HG02678 (cell line): Measurements from ENCODE around the gene LSM2.
"Not testable (repeated sequence)": the region's sequence is repeated elsewhere in the genome, so short reads cannot be mapped to it uniquely, and the experiment has no call there.

Source experiments
- ATAC-seq: cut with Tn5 transposase; IDR thresholded peaks from one replicate; pipeline ENCODE4 v1.9.1; 2021; ENCODE audit warnings: mild to moderate bottlenecking, moderate library complexity; ENCODE audit not compliant: unreplicated experiment

The LSM2 gene

DNA sequence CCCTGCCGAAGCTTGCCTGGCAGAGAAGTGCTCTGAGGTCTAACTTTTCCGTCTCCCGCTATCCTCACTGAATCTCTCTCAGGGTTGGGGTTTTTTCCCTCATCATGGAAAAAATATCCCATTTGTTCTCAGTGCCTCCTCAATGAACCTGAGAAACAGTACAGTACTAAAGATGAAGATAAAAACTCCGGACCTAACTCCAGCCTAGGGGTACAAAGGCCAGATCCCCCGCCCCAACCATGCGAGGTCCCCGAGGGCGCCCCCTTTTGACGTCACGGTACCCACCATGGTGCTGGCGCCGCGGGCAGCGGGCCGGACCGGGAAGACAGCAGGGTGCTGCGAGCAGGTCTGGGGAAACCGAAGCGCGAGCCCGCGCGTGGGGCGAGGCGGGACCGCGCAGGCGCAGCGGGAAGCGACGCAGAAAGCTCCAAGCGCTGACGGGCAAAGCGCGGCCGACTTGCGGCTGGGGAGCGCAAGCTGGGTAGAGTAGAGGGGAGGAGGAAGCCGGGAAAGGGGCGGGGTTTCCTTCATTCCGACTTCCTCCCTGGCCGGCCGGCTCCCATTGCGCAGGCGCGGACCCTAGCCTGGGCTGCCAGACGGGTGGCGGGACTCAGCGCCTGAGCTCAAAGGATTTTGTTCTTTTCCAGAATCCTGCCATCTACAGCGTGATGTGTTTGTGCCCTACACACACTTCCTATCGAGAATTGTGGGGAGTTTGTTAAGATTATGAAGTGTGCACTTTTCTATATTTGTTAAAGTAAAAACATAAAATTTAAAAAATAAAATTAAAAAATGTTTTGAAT is at the start of gene LSM2:
TSS of gene LSM2 (minus strand) at position 497 of the 803 bp plus-strand sequence. CDS start at position 288, 209 bp downstream.
- ATAC-seq, result peak; percentile 94

DNA sequence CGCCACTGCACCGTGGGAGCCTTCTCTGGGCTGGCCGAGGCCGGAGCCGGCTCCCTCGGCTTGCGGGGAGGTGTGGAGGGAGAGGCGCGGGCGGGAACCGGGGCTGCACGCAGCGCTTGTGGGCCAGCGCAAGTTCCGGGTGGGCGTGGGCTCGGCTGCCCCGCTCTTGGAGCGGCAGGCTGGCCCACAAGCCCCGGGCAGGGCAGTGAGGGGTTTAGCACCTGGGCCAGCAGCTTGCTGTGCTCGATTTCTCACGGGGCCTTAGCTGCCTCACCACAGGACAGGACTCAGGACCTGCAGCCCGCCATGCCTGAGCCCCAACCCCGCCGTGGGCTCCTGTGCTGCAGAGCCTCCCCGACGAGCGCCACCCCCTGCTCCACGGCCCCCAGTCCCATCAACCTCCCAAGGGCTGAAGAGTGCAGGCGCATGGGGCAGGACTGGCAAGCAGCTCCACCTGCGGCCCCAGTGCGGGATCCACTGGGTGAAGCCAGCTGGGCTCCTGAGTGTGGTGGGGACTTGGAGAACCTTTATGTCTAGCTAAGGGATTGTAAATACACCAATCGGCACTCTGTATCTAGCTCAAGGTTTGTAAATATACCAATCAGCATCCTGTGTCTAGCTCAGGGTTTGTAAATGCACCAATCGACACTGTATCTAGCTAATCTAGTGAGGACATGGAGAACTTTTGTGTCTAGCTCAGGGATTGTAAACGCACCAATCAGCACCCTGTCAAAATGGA is 45.4 kb upstream of the LSM2 start:
- ATAC-seq, result not testable (repeated sequence)

DNA sequence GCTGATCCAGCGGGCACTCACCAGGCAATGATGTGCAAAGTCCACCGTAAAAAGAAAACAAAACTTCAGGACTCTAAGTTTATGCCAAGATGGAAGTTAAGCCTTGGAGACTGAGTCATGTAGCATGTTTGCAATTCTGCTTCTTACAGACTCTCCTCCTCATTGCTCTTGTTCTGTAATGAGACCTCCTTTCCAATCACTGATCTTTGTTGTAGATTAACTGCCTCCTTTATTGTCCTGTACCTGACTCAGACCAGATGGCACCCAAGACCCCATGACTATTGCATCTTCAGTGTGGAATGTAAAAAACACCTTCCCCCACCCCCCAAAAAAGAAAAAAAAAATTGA is 44.7 kb upstream of the LSM2 start:
- no peak for ATAC-seq

DNA sequence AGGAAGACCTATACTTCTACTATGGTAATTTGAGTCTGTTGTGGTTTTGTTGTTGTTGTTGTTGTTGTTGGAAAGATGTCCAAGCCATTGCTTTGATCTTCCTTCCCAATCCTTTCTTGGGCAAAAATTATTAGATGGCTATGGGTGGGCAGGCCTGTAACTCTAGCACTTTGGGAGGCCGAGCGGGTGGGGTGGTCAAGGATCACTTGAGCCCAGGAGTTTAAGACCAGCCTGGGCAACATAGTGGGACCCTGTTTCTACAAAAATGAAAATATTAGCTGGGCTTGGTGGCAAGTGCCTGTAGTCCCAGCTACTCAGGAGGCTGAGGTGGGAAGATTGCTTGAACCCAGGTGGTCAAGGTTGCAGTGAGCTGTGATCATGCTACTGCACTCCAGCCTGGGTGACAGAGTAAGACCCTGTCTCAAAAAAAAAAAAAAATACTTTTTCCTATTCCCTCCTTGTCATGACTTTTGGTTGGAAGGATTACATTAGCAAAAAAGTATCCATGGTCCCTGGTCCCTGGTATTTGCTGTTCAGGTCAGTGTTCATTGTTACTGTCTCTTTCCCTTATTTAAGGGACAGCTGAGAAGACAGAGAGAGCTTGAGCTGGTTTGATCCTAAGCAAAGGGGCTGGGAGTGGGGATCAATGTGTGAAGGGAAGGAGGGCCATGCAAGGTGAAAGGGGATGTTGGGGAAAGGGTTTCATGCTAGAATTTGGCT is 44.2 kb upstream of the LSM2 start:
- no peak for ATAC-seq

DNA sequence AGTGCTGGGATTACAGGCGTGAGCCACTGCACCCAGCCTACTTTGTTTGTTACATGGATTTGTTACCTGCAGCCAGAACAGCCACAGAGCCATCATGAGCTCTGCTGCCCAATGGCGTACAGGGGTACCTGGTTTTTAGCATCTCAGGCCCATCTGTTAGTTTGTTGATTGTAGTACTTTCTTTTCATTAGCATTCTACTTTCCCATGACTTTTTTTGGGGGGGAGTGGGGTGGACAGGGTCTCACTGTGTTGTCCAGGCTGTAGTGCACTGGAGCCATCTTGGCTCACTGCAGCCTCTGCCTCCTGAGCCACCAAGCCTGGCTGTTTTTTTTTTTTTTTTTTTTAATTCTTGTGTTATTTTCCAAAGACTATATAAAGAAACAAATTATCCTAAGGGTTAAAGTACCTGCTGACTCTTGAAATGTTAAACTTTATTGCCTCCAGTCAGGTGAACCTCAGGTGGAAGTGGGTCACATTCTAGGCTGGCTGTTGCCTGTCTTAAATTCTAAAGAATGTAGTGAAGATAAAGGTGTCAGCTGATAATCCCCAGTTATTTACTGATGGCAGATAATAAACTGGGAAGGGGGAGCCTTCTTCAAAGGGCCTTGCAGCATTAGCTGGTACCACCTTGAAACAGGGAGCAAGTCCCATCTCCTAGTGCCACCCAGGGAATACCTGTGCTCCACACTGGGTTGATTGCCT is 40.7 kb upstream of the LSM2 start:
- ATAC-seq, result no peak

DNA sequence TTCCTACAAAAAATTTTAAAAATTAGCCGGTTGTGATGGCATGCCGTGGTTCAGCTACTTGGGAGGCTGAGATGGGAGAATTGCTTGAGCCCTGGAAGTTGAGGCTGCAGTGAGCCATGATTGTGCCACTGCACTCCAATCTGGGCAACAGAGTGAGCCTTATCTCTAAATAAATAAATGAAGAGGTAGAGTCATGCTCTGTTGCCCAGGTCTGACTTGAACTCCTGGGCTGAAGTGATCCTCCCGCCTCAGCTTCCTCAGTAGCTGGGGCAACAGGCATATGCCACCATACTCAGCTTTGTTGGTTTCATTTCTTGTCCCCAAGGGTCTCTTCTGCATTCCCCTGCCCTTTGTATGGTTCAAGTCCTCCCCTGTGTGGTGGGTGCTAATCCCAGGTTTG is 37.7 kb upstream of the LSM2 start:
- no peak for ATAC-seq

DNA sequence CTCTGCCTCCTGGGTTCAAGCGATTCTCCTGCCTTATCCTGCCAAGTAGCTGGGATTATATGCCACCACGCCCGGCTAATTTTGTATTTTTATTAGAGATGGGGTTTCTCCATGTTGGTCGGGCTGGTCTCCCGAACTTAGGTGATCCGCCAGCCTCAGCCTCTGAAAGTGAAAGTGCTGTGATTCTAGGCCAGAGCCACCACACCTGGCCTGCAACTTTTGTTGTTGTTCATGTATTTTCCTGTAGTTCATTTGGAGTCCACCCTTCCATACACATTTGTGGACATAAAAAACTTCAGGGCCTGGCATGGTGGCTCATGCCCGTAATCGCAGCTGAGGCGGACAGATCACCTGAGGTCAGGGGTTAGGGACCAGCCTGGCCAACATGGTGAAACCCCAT is 35.3 kb upstream of the LSM2 start:
- ATAC-seq, result no peak

DNA sequence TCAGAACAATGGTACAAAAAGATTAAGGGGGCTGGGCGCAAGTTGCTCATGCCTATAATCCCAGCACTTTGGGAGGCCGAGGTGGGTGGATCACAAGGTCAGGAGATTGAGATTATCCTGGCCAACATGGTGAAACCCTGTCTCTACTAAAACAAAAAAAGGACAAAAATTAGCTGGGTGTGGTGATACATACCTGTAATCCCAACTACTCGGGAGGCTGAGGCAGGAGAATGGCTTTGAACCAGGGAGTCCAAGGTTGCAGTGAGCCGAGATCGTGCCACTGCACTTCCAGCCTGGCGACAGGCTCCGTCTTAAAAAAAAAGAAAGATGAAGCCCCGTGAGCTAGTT is 33.0 kb upstream of the LSM2 start:
- ATAC-seq, result not testable (repeated sequence)

DNA sequence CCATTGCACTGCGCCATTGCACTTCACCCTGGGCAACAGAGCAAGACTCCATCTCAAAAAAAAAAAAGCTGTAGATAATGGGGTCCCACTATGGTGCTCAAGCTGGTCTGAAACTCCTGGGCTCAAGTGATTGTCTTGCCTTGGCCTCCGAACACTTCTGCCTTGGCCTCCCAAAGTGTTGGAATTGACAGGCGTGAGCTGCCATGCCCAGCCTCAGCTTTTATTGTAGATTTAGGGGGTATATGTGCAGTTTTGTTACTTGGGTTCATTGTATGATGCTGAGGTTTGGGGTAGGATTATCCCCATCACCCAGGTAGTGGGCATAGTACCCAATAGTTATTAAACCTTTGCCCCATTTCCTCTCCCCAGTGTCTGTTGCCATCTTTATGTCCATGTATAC is 32.2 kb upstream of the LSM2 start:
- no peak for ATAC-seq

DNA sequence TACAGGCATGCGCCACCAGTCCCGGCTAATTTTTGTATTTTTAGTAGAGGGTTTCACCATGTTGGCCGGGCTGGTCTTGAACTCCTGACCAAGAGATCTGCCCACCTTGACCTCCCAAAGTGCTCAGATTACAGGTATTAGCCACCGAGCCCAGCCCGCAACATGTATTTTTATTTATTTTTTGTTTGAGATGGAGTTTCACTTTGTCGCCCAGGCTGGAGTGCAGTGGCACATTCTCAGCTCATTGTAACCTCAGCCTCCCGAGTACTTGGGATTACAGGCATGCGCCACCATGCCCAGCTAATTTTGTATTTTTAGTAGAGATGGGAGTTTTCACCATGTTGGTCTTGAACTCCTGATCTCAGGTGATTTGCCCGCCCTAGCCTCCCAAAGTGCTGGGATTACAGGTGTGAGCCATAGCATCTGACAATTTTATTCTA is 31.4 kb upstream of the LSM2 start:
- not testable (repeated sequence) for ATAC-seq

DNA sequence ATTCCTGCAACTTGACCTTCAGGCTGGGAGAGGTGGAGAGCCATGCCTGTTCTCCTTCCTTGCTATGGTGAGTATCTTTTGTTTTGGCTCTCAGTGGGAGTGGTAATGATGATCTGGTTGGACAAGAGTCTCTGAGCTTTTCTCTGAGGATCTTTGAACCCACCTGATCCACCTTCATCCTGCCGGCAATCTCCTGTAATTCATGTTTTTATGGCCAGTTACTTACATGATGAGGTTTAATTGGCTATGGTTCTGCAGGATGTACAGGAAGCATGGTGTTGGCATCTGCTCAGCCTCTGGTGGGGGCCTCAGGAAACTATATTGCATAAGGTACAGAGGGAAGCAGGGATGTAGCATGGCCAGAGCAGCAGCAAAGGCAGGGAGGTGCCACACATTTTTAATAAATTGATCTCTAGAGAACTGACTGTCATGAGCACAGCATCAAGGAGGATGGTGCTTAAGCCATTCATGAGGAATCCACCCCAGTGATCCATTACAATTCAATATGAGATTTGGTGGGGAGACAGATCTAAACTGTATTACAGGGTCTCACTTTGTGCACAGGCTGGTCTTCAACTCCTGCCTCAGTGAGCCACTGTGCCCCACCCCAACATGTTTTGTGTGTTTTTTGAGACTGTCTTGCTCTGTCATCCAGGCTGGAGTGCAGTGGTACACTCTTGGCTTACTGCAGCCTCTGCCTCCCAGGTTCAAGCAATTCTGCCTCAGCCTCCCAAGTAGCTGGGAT is 30.8 kb upstream of the LSM2 start:
- no peak for ATAC-seq

DNA sequence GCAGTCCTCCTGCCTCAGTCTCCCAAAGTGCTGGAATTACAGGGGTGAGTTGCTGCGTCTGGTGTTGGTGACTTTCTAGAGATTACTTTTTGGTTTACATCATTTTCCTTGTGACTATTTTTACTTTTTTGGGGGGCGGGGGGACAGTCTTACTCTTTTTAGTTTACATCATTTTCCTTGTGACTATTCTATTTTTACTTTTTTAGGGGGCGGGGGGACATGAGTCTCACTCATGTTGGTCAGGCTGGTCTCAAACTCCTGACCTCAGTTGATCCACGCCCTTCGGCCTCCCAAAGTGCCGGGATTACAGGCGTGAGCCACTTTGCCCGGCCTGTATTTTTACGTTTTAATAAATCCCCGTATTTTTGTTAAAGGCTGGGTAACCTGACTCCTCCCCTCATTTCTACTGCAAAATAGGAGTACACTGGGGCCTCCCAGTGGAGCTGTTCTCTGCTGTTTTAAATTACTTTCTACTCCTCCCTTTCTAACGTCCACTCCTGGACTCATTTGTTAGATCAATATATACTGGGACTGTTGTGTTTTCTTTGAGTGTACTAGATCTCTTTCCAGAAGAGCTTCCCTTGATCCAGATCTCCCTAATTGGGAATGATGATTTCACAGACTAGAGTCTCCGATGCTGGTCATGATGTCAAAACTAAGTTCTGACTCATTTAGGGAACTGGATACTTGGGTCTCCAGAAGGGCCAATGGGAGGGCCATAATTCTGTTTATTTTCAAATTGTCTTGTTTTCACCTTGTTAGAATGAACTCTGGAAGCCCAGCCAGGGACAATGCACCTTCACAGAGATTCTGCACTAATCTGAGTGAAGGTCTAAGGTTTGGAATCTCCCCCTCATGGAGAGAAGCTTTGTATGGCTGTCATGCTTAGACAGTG is 30.0 kb upstream of the LSM2 start:
- ATAC-seq, result no peak

DNA sequence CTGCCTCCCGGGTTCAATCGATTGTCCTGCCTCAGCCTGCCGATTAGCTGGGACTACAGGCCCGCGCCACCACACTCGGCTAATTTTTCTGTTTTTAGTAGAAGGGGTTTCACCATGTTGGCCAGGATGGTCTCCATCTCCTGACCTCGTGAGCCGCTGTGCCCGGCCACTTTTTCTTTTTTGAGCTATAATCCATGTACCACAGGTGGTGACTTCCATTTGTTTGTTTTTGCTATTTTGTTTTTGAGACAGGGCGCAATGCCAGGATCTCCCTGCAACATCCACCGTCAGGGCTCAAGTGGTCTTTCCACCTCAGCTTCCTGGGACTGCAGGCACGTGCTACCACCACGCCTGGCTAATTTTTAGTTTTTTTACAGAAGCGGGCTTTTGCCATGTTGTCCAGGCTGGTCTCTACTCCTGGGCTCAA is 29.3 kb upstream of the LSM2 start:
- no peak for ATAC-seq

DNA sequence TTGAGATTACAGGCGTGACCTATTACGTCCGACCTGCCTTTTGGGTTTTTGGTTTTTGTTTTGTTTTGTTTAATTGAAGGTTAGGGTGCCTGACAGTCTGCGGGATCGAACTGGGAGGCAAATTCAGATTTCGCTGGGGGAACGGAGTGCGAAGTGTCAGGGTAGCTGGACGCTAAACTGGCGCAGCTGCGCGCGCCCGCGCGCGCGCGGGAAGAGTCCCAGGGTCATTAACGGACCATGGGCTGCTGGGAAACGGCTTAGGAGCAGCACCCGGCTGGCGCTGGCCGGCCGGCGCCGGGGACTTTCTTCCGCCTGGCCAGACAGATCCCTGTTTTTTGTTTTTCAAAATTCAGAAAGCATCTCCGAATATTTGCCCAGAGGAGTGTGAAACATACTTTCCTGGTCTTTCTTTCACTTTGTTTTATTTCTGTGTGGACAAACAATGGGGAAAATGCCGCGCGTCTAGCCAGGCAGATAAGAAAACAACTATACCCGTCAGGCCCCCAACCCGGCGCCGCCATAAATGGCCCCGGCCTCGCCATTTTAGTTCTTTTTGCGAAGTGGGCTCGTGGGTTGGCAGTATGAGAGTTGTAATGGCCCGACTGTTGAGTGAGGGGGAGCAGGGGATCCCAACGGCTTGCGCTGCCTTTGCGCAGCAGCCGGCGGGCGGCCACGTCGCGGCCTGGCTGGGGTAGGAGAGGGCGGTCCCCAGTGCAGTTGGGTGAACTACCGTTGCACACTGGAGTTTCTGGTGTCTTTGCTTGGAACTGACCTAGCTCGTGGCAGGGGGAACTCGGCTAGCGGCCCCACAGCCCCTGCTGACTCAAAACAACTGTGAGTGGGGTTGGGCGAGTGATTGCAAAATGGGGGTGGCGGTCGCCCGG is 27.8 kb upstream of the LSM2 start:
- peak; percentile 49 for ATAC-seq

DNA sequence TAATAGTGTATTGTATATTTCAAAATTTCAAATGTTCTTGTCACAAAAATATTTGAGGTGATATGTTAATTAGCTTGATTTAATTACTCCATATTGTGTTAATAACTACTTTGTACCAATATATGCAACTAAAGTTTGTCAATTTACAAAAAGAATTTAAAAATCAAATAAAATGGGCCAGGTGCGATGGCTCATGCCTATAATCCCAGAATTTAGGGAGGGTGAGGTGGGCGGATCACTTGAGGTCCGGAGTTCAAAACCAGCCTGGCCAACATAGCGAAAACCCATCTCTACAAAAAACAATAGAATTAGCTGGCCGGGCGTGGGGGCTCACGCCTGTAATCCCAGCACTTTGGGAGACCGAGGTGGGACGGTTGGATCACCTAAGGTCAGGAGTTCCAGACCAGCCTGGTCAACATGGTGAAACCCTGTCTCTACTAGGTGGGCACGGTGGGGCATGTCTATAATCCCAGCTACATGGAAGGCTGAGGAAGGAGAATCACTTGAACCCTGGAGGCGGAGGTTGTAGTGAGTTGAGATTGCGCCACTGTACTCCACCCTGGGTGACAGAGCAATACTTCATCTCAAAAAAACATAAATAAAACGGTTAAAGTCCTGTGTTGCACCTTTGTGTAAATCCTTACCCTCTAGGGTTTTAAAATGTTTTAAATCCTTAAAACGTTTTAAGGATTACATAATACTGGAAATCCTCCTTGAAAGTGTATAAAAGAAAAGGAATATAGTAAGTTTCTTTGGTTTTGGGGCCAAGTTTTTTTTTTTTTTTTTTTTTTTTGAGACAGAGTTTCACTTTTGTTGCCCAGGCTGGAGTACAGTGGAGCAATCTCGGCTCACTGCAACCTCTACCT is 24.8 kb upstream of the LSM2 start:
- ATAC-seq, result no peak

DNA sequence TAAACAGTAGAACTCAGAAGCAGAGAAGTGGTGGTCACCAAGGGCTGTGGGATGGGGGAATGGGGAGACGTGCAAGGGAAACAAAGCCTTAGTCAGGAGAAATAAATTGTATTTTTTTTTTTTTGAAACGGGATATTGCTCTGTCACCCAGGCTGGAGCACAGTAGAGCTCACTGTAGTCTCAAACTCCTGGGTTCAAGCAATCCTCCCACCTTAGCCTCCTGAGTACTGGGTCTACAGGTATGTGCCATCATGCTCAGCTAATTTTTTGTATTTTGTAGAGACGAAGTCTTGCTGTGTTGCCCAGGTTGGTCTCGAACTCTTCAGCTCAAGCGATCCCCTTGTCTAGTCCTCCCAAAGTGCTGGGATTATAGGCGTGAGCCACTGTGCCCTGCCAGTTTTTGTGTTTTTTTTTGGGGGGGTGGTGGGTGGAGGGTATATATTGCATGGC is 24.1 kb upstream of the LSM2 start:
- ATAC-seq, result no peak

DNA sequence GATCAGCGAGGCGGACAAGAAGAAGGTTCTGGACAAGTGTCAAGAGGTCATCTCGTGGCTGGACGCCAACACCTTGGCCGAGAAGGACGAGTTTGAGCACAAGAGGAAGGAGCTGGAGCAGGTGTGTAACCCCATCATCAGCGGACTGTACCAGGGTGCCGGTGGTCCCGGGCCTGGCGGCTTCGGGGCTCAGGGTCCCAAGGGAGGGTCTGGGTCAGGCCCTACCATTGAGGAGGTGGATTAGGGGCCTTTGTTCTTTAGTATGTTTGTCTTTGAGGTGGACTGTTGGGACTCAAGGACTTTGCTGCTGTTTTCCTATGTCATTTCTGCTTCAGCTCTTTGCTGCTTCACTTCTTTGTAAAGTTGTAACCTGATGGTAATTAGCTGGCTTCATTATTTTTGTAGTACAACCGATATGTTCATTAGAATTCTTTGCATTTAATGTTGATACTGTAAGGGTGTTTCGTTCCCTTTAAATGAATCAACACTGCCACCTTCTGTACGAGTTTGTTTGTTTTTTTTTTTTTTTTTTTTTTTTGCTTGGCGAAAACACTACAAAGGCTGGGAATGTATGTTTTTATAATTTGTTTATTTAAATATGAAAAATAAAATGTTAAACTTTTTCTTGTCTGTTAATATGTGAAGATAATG is 23.0 kb upstream of the LSM2 start:
- ATAC-seq, result no peak
